GM06990 (cell line): ENCODE data around the gene BMP4.

ENCODE experiments used
- DNase-seq: peaks from one replicate; pipeline ENCODE4 v3.0.0-alpha.2; 2011; ENCODE audit not compliant: insufficient read length; ENCODE audit errors: extremely low read depth
- H3K27me3 ChIP-seq: replicated peaks from 2 replicates; pipeline ENCODE4 v1.6.0; 2011; ENCODE audit warnings: low read length; ENCODE audit not compliant: control insufficient read depth, insufficient read depth
- H3K36me3 ChIP-seq: 2 replicates; pipeline ENCODE4 v1.5.1; 2011; ENCODE audit warnings: low read length; ENCODE audit not compliant: control insufficient read depth, insufficient read depth
- H3K4me3 ChIP-seq: replicated peaks from 2 replicates; pipeline ENCODE4 v1.5.1; 2011; ENCODE audit warnings: low read depth, mild to moderate bottlenecking, control low read depth, low read length
- CTCF ChIP-seq: IDR thresholded peaks from 2 replicates; pipeline ENCODE4 v1.5.1; 2011; ENCODE audit warnings: low read length, control low read depth, mild to moderate bottlenecking, inconsistent platforms; ENCODE audit not compliant: insufficient read depth, poor library complexity, severe bottlenecking

Gene BMP4

DNA sequence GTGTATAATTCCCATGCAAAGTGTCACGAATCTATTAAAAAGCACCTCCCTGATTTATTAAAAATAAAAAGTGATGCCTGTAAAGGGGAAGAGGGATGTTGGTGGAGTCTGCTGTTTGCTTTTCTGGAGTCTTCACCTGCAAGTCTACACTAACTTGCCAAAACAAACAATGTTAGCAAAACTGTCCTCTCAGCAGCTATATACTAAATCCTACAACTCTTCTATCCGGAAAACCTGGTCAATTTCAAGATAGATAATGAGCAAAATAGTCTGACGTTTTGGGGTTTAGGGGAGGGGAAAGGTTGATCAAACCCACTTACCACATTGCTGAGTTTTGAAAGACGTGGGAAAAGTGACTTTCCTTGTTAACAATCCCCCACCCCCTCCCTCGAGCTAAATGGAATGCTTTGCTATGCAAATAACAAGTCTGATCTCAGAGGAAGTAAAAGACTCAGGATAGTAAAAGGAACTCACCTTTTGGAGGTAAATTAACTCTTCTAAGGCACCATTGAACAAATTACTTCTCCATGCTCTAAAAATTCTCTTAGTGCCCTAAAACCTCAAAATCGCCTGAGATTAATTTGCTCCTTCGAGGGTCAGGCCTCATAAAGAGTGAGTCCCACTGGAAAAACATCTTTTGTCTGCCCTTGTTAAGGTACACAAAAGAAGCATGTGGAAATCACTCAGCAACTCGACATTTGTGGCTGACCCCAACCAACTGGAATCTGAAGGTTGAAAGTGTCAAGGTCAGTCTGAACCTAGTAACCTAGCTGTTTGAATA is 13.5 kb downstream of the BMP4 start:
- TF ChIP-seq CTCF = no peak
- Histone ChIP-seq H3K36me3 (no peaks in the 10 kb centered on the region), H3K27me3 (no peaks in the 10 kb centered on the region; the same call in 1 of the 2 replicates), H3K4me3 (no peak overlapping the region)
- DNase-seq = no peak

DNA sequence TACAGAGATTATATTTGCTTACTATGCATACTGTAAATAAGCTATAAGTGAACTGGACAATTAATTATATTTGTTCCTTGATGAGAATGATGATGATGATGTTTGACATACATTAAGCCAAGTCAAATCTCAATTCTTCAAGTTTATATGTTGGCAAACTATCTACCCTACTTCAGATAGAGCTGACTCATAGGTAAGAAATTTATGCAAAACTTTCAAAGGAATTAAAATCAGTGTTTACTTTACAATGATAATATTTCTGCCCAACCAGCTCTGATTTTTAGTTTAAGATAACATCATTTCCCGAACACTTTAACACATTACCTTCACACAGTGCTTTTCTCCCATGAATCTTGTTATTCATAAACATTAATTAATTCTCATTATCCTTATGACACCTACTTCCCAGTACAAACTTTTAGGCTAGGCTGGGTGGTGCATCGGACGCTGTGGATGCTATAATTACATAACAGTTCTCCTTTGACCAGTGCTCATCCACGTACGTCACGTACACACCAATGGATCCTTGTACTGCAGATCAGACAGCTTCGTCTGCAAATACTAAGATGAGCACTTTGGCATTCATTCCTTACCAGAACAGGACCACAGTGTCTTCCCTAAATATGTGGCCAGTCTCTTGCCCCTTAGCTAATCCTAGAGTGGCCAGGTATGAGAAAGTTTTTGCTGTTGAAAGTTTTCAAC is 18.3 kb downstream of the BMP4 start:
- H3K4me3 ChIP-seq = no peak overlapping the region
- no peak for DNase-seq
- H3K36me3 ChIP-seq = no peaks in the 10 kb centered on the region
- no peaks in the 10 kb centered on the region; the same call in 1 of the 2 replicates for H3K27me3 ChIP-seq
- TF ChIP-seq CTCF = no peak

GRCh38 chr14:53934778-53935414 is 21.7 kb downstream of the BMP4 start:
- TF ChIP-seq CTCF = no peak
- Histone ChIP-seq H3K27me3 (0 out of 2 replicates have a peak, but pooled peaks cover 2% of the 10 kb centered on the region), H3K4me3 (no peak overlapping the region), H3K36me3 (no peaks in the 10 kb centered on the region)
- DNase-seq = no peak

GRCh38 chr14:53932966-53933365 is 23.7 kb downstream of the BMP4 start:
- no peak for DNase-seq
- Histone ChIP-seq H3K4me3 (no peak overlapping the region), H3K36me3 (no peaks in the 10 kb centered on the region), H3K27me3 (0 out of 2 replicates have a peak, but pooled peaks cover 2% of the 10 kb centered on the region)
- TF ChIP-seq CTCF = no peak

DNA sequence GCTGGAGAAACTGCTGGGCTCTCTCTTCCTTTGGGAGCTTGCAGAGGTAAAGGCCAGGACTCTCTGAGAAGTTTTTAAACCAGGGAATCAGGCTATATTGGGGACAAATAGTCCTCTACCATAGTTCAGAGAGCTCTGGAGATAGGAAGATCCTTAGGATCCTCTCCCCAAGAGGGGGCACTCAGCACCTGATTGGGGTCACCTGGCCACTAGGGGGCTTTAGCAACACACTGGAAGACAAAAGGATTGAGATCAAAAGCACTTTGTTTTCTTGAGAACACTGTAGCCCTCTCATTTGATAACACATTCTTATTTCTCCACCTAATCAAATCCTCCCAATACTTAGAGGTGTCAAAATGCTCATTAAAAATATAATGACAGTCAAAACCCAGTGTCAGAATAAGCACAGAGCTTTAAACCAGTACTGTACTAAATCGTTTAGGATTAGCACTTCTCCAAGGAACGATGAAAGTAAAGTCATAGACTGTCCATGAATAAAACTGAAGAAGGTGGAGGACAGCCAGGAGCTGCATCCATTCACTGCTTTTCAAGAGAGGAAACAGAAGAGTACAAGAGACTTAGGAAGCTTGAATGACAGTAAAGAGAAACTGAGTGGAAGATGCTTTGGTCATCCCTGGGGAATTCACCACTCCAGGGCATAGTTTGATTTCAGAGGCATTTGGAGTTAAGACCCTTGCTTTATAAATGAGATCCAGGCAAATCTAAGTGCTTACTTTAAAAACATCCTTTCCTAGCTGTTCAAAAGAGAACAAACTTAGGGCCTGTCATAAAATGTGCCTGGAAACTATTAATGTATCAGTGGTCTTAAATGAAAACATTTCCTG is 26.5 kb downstream of the BMP4 start:
- no peak for DNase-seq
- no peak overlapping the region for H3K4me3 ChIP-seq

More for the DNA sequence above, 26.5 kb downstream of the BMP4 start:
- Histone ChIP-seq H3K27me3 (0 out of 2 replicates have a peak, but pooled peaks cover 2% of the 10 kb centered on the region), H3K36me3 (no peaks in the 10 kb centered on the region)
- peak; percentile 84 for TF ChIP-seq CTCF
